Type B pancreatic cell (in vitro differentiated cells): Measurements from ENCODE around the gene ITGA8. TPM values are rescaled to one million over a fixed set of nuclear protein-coding genes. Genes with fewer than 3 reads are reported as not detected.

ENCODE experiments used
- DNase-seq: peaks from one replicate; pipeline ENCODE4 v3.0.0; 2021; ENCODE audit warnings: mixed read lengths; ENCODE audit not compliant: unreplicated experiment; ENCODE audit errors: extremely low spot score
- H3K27ac Mint-ChIP-seq: 2 replicates; pipeline ENCODE4 v1.8.0; 2021; ENCODE audit warnings: mild to moderate bottlenecking, mixed read lengths
- H3K27me3 Mint-ChIP-seq: 2 replicates; pipeline ENCODE4 v1.8.0; 2021; ENCODE audit warnings: mixed read lengths
- H3K36me3 Mint-ChIP-seq: 2 replicates; pipeline ENCODE4 v1.8.0; 2021; ENCODE audit warnings: mixed read lengths
- H3K4me1 Mint-ChIP-seq: one replicate; pipeline ENCODE4 v1.8.0; 2021; ENCODE audit warnings: mixed read lengths; ENCODE audit not compliant: unreplicated experiment
- H3K4me3 Mint-ChIP-seq: 2 replicates; pipeline ENCODE4 v1.8.0; 2021; ENCODE audit warnings: mild to moderate bottlenecking, mixed read lengths
- H3K9me3 Mint-ChIP-seq: 2 replicates; pipeline ENCODE4 v1.8.0; 2021; ENCODE audit warnings: mixed read lengths
- total RNA-seq: library from RNA; stranded (reverse); gene quantifications from 2 replicates; pipeline ENCODE4 v1.2.1, GENCODE V29; 2021; ENCODE audit warnings: low replicate concordance
- TF ChIP-seq, protein P1 (sequence below): fragments of 200-600 bp; sonication (generic); conservative IDR thresholded peaks from 2 replicates; pipeline ENCODE4 v1.5.0; 2021; ENCODE audit warnings: antibody characterized with exemption, mild to moderate bottlenecking

Gene ITGA8
- total RNA-seq, 1 donor from 2014 or later, result 10.1 TPM

DNA sequence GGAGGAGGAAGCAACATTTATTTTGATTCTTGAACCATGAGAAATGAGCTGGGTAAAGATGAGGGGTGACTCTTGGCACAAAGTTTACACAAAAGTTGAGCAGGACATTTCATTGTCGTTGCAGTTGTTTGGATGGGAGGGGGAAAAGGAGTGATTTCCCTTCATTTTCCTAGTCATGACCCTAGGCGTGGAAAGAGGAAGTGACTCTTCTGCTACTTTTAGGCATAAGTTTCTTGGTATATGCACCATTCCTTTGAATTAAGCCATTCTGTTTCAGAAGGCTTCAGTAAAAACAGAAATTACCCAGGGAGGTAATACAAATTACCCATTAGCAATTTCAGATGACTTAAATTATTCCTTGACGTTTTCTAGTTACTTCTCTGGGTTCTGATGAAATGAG is 234.7 kb downstream of the ITGA8 start:
- no peaks in the 10 kb centered on the region for H3K36me3 Mint-ChIP-seq
- H3K9me3 Mint-ChIP-seq, result no peaks in the 10 kb centered on the region
- no peak overlapping the region for H3K4me3 Mint-ChIP-seq
- no peak overlapping the region for H3K27ac Mint-ChIP-seq
- H3K27me3 Mint-ChIP-seq, result no peaks in the 10 kb centered on the region
- TF ChIP-seq, protein P1, sequence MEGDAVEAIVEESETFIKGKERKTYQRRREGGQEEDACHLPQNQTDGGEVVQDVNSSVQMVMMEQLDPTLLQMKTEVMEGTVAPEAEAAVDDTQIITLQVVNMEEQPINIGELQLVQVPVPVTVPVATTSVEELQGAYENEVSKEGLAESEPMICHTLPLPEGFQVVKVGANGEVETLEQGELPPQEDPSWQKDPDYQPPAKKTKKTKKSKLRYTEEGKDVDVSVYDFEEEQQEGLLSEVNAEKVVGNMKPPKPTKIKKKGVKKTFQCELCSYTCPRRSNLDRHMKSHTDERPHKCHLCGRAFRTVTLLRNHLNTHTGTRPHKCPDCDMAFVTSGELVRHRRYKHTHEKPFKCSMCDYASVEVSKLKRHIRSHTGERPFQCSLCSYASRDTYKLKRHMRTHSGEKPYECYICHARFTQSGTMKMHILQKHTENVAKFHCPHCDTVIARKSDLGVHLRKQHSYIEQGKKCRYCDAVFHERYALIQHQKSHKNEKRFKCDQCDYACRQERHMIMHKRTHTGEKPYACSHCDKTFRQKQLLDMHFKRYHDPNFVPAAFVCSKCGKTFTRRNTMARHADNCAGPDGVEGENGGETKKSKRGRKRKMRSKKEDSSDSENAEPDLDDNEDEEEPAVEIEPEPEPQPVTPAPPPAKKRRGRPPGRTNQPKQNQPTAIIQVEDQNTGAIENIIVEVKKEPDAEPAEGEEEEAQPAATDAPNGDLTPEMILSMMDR, result no peak
- DNase-seq, result no peak
- H3K4me1 Mint-ChIP-seq, result peaks cover 25% of the 10 kb centered on the region

DNA sequence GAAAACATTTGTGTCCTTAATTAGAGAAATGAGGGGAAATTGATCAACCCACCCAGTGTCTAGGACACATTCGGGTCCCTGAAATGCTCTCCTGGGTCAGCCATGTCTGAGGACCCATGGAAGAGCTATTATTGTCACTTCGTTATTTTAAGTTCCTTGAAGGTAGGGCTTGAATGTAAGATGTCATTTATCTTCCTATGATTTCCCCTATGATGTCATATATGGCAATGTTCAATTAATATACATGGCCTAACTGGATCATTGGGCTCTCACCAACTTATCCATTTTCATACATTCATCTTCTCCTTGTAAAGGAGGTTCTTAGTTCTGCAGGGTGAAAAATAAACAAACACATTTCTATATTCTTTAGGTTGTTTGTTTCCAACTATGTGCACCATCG is 235.6 kb downstream of the ITGA8 start:
- H3K27ac Mint-ChIP-seq, result no peak overlapping the region
- H3K27me3 Mint-ChIP-seq, result no peaks in the 10 kb centered on the region
- H3K4me1 Mint-ChIP-seq, result peaks cover 30% of the 10 kb centered on the region
- H3K36me3 Mint-ChIP-seq, result no peaks in the 10 kb centered on the region
- no peak for DNase-seq
- TF ChIP-seq, protein P1, result no peak
- H3K9me3 Mint-ChIP-seq, result no peaks in the 10 kb centered on the region
- H3K4me3 Mint-ChIP-seq, result no peak overlapping the region

GRCh38 chr10:15483215-15484075 is 236.3 kb downstream of the ITGA8 start:
- no peaks in the 10 kb centered on the region for H3K9me3 Mint-ChIP-seq
- H3K4me3 Mint-ChIP-seq, result peak overlapping the region; percentile 2
- DNase-seq, result no peak
- H3K36me3 Mint-ChIP-seq, result no peaks in the 10 kb centered on the region
- H3K27ac Mint-ChIP-seq, result peak overlapping the region; percentile 2
- H3K27me3 Mint-ChIP-seq, result no peaks in the 10 kb centered on the region
- TF ChIP-seq, protein P1, result no peak
- peaks cover 36% of the 10 kb centered on the region for H3K4me1 Mint-ChIP-seq

DNA sequence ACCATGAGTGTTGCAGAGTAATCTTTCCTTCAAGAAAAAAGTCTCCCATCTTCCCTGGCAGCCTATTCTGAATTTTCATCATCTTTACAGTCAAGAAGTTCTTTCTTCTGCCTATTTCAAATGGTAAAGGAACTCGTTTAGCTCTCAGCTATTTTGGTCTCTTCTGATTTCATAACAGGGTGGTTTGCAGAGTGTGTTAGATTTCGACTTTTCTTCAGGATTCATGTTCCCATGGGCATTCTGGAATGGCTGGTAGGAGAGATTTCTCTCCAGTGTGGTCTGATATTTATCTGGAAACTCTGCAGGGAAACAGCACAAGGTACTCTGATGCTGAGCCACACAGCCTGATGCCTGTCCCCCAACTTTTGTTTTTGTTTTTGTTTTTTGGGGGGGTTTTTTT is 237.6 kb downstream of the ITGA8 start:
- Mint-ChIP-seq H3K27me3 (no peaks in the 10 kb centered on the region), H3K36me3 (no peaks in the 10 kb centered on the region), H3K27ac (no peak overlapping the region), H3K4me1 (peaks cover 42% of the 10 kb centered on the region), H3K4me3 (no peak overlapping the region), H3K9me3 (no peaks in the 10 kb centered on the region)
- DNase-seq, result no peak
- TF ChIP-seq, protein P1, result no peak

DNA sequence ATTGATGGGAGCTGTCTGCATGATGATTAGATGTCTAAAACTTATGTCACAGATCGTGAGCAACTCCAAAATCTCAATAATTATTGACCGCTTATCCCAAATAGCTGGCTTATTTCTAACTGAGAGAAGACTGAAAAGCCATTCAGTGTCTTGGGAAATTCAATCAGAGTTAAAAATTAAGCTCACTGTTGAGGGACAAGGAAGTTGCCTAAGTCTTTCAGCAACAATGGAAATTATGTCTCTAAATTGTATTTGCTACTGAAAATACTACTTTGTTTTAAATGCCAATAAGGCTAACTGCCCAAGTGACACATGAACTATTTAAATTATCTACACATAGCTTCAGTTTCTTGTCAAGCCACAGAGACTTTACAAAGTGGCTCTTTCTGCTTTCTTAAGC is 240.8 kb downstream of the ITGA8 start:
- no peaks in the 10 kb centered on the region for H3K9me3 Mint-ChIP-seq
- H3K27ac Mint-ChIP-seq, result no peak overlapping the region
- TF ChIP-seq, protein P1, result no peak
- H3K27me3 Mint-ChIP-seq, result no peaks in the 10 kb centered on the region
- peaks cover 32% of the 10 kb centered on the region for H3K4me1 Mint-ChIP-seq
- no peak for DNase-seq
- H3K36me3 Mint-ChIP-seq, result no peaks in the 10 kb centered on the region
- no peak overlapping the region for H3K4me3 Mint-ChIP-seq
